Sciatic nerve (tissue), 2 donors: Measurements from ENCODE around the gene RSRC2. TPM values are rescaled to one million over a fixed set of nuclear protein-coding genes. Genes with fewer than 3 reads are reported as not detected.
"Not testable (repeated sequence)": the region's sequence is repeated elsewhere in the genome, so short reads cannot be mapped to it uniquely, and the experiment has no call there.

Experiments used
- ATAC-seq: fragments of 200-7000 bp; cut with Tn5 transposase; one replicate; pipeline ENCODE4 v1.9.1; 2020; ENCODE audit warnings: mild to moderate bottlenecking, moderate library complexity
- DNase-seq: peaks from one replicate; pipeline ENCODE4 v3.0.0-alpha.2; 2020; ENCODE audit warnings: low spot score
- intact Hi-C: fragments of 100-400 bp; cut with DNase I; formaldehyde crosslinking; loops from one replicate; pipeline ENCODE4 v1.14.2; 2022
- total RNA-seq: library from RNA; stranded (reverse); fragmentation: NEBNext Ultra II Directional; extraction: Animal tissue kit (Norgen Biotek cat#: 25700); gene quantifications from one replicate; pipeline ENCODE4 v1.2.1, GENCODE V29; 2021
- donor health status: DM: no; HTN: no; CAD: no.
- donor health status: DM: no; HTN: no; CAD: no.

The RSRC2 gene
- total RNA-seq: 93.1 TPM

- ATAC-seq: peak; percentile 99
- peak; percentile 98 for DNase-seq
- intact Hi-C loops: no loop called here
These were observed at the start of gene RSRC2, which contains the start of gene KNTC1 for GRCh38 chr12:122526683-122527477. Gene RSRC2, minus strand, starts transcription at chr12:122526936. Its CDS starts 83 bp downstream, at chr12:122526853. Gene KNTC1, plus strand, starts transcription at chr12:122527249. Its CDS starts 2,815 bp downstream, at chr12:122530064.

- ATAC-seq: no peak
- DNase-seq: no peak
- intact Hi-C loops: loop anchor here (10.0 kb wide), 1 partner anchor 597 kb away; no protein-coding TSS in a partner anchor
These were observed 45.1 kb upstream of the RSRC2 start for GRCh38 chr12:122571821-122572220.

- not testable (repeated sequence) for ATAC-seq, DNase-seq
- intact Hi-C loops: loop anchor here (10.0 kb wide), 1 partner anchor 595 kb away; no protein-coding TSS in a partner anchor
These were observed 43.3 kb upstream of the RSRC2 start for GRCh38 chr12:122570006-122570405.

- no peak for DNase-seq
- intact Hi-C loops: no loop called here
- no peak for ATAC-seq
These were observed 42.6 kb upstream of the RSRC2 start for GRCh38 chr12:122569288-122569687.

GRCh38 chr12:122566816-122567215 is 40.1 kb upstream of the RSRC2 start:
- not testable (repeated sequence) for ATAC-seq

GRCh38 chr12:122563361-122563760 is 36.6 kb upstream of the RSRC2 start:
- ATAC-seq (no peak), DNase-seq (no peak)
- intact Hi-C loops: no loop called here

More at GRCh38 chr12:122566816-122567215, 40.1 kb upstream of the RSRC2 start:
- intact Hi-C loops, DNase-seq: not testable (repeated sequence)

- DNase-seq (no peak), ATAC-seq (no peak)
- intact Hi-C loops: no loop called here
These were observed 33.4 kb upstream of the RSRC2 start for GRCh38 chr12:122560138-122560537.

GRCh38 chr12:122558745-122559641 is 32.3 kb upstream of the RSRC2 start:
- DNase-seq (no peak), ATAC-seq (no peak)
- intact Hi-C loops: no loop called here

GRCh38 chr12:122547330-122547729 is 20.6 kb upstream of the RSRC2 start:
- ATAC-seq (no peak), DNase-seq (no peak)
- intact Hi-C loops: no loop called here

- DNase-seq: no peak
- intact Hi-C loops: no loop called here
- ATAC-seq: no peak
These were observed 19.1 kb upstream of the RSRC2 start for GRCh38 chr12:122545855-122546254.

GRCh38 chr12:122544537-122544936 is 17.8 kb upstream of the RSRC2 start:
- intact Hi-C loops: no loop called here

GRCh38 chr12:122538496-122538895 is 11.8 kb upstream of the RSRC2 start:
- DNase-seq: no peak
- intact Hi-C loops: no loop called here
- ATAC-seq: no peak

More at GRCh38 chr12:122544537-122544936, 17.8 kb upstream of the RSRC2 start:
- no peak for DNase-seq
- no peak for ATAC-seq

- DNase-seq: no peak
- ATAC-seq: no peak
- intact Hi-C loops: no loop called here
These were observed 10.3 kb upstream of the RSRC2 start for GRCh38 chr12:122537021-122537420.

- ATAC-seq: no peak
- intact Hi-C loops: no loop called here
- DNase-seq: no peak
These were observed 7.1 kb upstream of the RSRC2 start for GRCh38 chr12:122533856-122534255.

- DNase-seq: no peak
- intact Hi-C loops: no loop called here
- ATAC-seq: no peak
These were observed 2.3 kb upstream of the RSRC2 start for GRCh38 chr12:122528992-122529391.

- DNase-seq (no peak), ATAC-seq (no peak)
- intact Hi-C loops: no loop called here
These were observed 1.8 kb upstream of the RSRC2 start for GRCh38 chr12:122528582-122528981.

- intact Hi-C loops: no loop called here
- no peak for ATAC-seq
- DNase-seq: no peak
These were observed 775 bp upstream of the RSRC2 start for GRCh38 chr12:122527478-122527944.

GRCh38 chr12:122523846-122524718 is 2.7 kb downstream of the RSRC2 start:
- intact Hi-C loops: no loop called here
- DNase-seq: no peak
- ATAC-seq: no peak

- intact Hi-C loops: no loop called here
- no peak for ATAC-seq
These were observed 3.5 kb downstream of the RSRC2 start for GRCh38 chr12:122523280-122523679.

More at GRCh38 chr12:122523280-122523679, 3.5 kb downstream of the RSRC2 start:
- no peak for DNase-seq
